ENCODE measurements around the gene RBM26. TPM values are rescaled to one million over a fixed set of nuclear protein-coding genes. Genes with fewer than 3 reads are reported as not detected.

RBM26 gene
- total RNA-seq, 2 donors from 2014 or later: 29.0 to 45.9 TPM

- Histone ChIP-seq H3K4me1 (replicated peaks) (no peaks in the 10 kb centered on the region), H3K27me3 (replicated peaks; ENCODE audit: insufficient read depth) (no peaks in the 10 kb centered on the region), H3K27ac (no peak overlapping the region), H3K9me3 (no peaks in the 10 kb centered on the region), H3K36me3 (no peaks in the 10 kb centered on the region), H3K4me3 (no peak overlapping the region)
- DNase-seq (ENCODE audit: low spot score): no peak
- 94% methylated on average over 4 of the region's 4 CpGs for WGBS
- intact Hi-C loops (cut with DNase I): no loop called here
- no peak for TF ChIP-seq POLR2A (IDR thresholded peaks at IDR 0.05)
- TF ChIP-seq, protein P1, sequence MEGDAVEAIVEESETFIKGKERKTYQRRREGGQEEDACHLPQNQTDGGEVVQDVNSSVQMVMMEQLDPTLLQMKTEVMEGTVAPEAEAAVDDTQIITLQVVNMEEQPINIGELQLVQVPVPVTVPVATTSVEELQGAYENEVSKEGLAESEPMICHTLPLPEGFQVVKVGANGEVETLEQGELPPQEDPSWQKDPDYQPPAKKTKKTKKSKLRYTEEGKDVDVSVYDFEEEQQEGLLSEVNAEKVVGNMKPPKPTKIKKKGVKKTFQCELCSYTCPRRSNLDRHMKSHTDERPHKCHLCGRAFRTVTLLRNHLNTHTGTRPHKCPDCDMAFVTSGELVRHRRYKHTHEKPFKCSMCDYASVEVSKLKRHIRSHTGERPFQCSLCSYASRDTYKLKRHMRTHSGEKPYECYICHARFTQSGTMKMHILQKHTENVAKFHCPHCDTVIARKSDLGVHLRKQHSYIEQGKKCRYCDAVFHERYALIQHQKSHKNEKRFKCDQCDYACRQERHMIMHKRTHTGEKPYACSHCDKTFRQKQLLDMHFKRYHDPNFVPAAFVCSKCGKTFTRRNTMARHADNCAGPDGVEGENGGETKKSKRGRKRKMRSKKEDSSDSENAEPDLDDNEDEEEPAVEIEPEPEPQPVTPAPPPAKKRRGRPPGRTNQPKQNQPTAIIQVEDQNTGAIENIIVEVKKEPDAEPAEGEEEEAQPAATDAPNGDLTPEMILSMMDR (IDR thresholded peaks at IDR 0.05): no peak
- no peak for TF ChIP-seq POLR2AphosphoS5 (IDR thresholded peaks at IDR 0.05)
These were observed 44.1 kb upstream of the RBM26 start for GRCh38 chr13:79450110-79450509.

GRCh38 chr13:79448413-79448812, 42.4 kb upstream of the RBM26 start:
- no peak for DNase-seq (ENCODE audit: low spot score)
- no peak overlapping the region for H3K4me3 ChIP-seq
- H3K27ac ChIP-seq: no peak overlapping the region
- no peaks in the 10 kb centered on the region for H3K4me1 ChIP-seq (replicated peaks)
- intact Hi-C loops (cut with DNase I): no loop called here
- no peaks in the 10 kb centered on the region for H3K9me3 ChIP-seq
- TF ChIP-seq POLR2A (IDR thresholded peaks at IDR 0.05) (no peak), POLR2AphosphoS5 (IDR thresholded peaks at IDR 0.05) (no peak)
- TF ChIP-seq, protein P1 (IDR thresholded peaks at IDR 0.05): no peak
- WGBS: 76% methylated on average over 1 of the region's 1 CpG
- H3K36me3 ChIP-seq: no peaks in the 10 kb centered on the region
- no peaks in the 10 kb centered on the region for H3K27me3 ChIP-seq (replicated peaks; ENCODE audit: insufficient read depth)

- WGBS: 80% methylated on average over 2 of the region's 2 CpGs
- Histone ChIP-seq H3K36me3 (no peaks in the 10 kb centered on the region), H3K4me3 (no peak overlapping the region), H3K4me1 (replicated peaks) (no peaks in the 10 kb centered on the region), H3K27ac (no peak overlapping the region), H3K27me3 (replicated peaks; ENCODE audit: insufficient read depth) (no peaks in the 10 kb centered on the region), H3K9me3 (no peaks in the 10 kb centered on the region)
- intact Hi-C loops (cut with DNase I): no loop called here
- DNase-seq (ENCODE audit: low spot score): no peak
- TF ChIP-seq POLR2AphosphoS5 (IDR thresholded peaks at IDR 0.05): no peak
- TF ChIP-seq, protein P1 (IDR thresholded peaks at IDR 0.05): no peak
- TF ChIP-seq POLR2A (IDR thresholded peaks at IDR 0.05): no peak
These were observed 41.7 kb upstream of the RBM26 start for GRCh38 chr13:79447741-79448140.

DNA sequence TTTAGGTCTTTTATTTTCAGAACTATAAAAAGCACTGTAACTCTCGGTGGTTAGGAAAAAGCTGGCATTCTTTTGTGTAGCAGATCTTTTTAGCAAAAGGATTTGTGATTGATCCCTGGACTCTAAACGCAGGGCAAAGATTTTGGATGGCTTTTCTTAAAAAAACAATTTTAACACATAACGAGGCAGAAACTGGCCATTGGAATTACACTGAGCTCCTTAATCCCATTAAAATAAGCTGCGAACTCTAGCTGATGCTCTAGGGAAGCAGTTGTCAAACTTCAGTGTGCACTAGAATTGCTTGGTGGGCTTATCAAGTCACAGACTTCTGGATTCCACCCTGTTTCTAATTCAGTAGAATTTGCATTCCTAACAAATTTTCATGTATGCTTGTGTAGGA, 41.1 kb upstream of the RBM26 start:
- intact Hi-C loops (cut with DNase I): no loop called here
- no peaks in the 10 kb centered on the region for H3K27me3 ChIP-seq (replicated peaks; ENCODE audit: insufficient read depth)
- no peak overlapping the region for H3K4me3 ChIP-seq
- H3K36me3 ChIP-seq: no peaks in the 10 kb centered on the region
- no peaks in the 10 kb centered on the region for H3K9me3 ChIP-seq
- no peak for DNase-seq (ENCODE audit: low spot score)
- no peak for TF ChIP-seq POLR2A (IDR thresholded peaks at IDR 0.05)
- TF ChIP-seq POLR2AphosphoS5 (IDR thresholded peaks at IDR 0.05): no peak
- H3K27ac ChIP-seq: no peak overlapping the region
- H3K4me1 ChIP-seq (replicated peaks): no peaks in the 10 kb centered on the region
- WGBS: 77% methylated on average over 4 of the region's 4 CpGs

DNA sequence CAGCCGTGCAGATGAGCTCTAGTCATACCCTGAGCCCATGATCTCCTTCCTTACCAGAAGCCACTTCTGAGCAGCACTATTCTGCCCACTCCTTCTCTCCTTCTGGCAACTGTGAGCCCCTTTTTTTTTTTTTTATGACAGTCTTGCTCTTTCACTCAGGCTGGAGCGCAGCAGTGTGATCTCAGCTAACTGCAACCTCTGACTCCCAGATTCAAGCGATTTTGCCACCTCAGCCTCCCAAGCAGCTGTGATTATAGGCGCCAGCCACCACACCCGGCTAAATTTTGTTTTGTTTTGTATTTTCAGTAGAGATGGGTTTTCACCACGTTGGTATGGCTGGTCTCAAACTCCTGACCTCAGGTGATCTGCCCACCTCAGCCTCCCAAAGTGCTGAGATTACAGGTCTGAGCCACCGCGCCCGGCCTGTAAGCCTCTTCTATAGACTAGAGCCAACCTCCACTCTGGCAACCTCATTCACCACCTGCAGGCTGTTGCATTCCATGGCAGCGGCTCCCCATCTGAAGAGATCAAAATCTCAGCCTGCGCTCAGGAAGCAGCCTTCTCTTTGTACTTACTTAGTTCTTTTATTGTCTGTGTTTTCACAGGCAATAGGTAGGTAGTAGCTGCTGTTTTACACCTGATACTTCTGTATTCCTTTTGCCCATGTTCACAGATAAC, 40.1 kb upstream of the RBM26 start:
- Histone ChIP-seq H3K36me3 (no peaks in the 10 kb centered on the region), H3K27me3 (replicated peaks; ENCODE audit: insufficient read depth) (no peaks in the 10 kb centered on the region), H3K27ac (no peak overlapping the region), H3K9me3 (no peaks in the 10 kb centered on the region), H3K4me1 (replicated peaks) (no peaks in the 10 kb centered on the region), H3K4me3 (no peak overlapping the region)
- intact Hi-C loops (cut with DNase I): no loop called here
- TF ChIP-seq POLR2A (IDR thresholded peaks at IDR 0.05): no peak
- no peak for TF ChIP-seq POLR2AphosphoS5 (IDR thresholded peaks at IDR 0.05)
- TF ChIP-seq, protein P1 (IDR thresholded peaks at IDR 0.05): no peak
- DNase-seq (ENCODE audit: low spot score): no peak
- 67% methylated on average over 11 of the region's 11 CpGs for WGBS

Data from prostate gland (tissue), 2 donors.